CD14-positive monocyte (primary cell): ENCODE data around the gene OSMR. TPM values are rescaled to one million over a fixed set of nuclear protein-coding genes. Genes with fewer than 3 reads are reported as not detected.

Source experiments
- DNase-seq, 3 donors: peaks; one replicate each; pipeline ENCODE4 v3.0.0-alpha.2; 2011 to 2022
- H2AFZ ChIP-seq: 2 replicates; pipeline ENCODE4 v1.6.0; 2012; ENCODE audit warnings: mild to moderate bottlenecking, low read depth, low read length, inconsistent platforms; ENCODE audit not compliant: insufficient read depth, poor library complexity, severe bottlenecking
- H3K27ac ChIP-seq, 2 donors: 1 replicate in 1 of 2; 2 replicates in 1 of 2; pipeline ENCODE4 v1.5.1; 2012 to 2013; ENCODE audit warnings: low read length in 2 of 2, control low read depth in 1 of 2, inconsistent platforms in 1 of 2, low read depth in 1 of 2, mild to moderate bottlenecking in 1 of 2
- H3K27me3 ChIP-seq, 2 donors: one replicate each; pipeline versions ENCODE4 v1.6.0 to v1.6.1; 2011 to 2013; ENCODE audit warnings: low read length in 2 of 2; ENCODE audit not compliant: control insufficient read depth in 2 of 2, insufficient read depth in 2 of 2
- H3K36me3 ChIP-seq, 2 donors: replicated peaks in 1 of 2; 1 replicate in 1 of 2; 2 replicates in 1 of 2; pipeline versions ENCODE4 v1.5.1 to v1.6.1; 2012 to 2013; ENCODE audit warnings: low read length in 2 of 2, control low read depth in 1 of 2, inconsistent platforms in 1 of 2, mild to moderate bottlenecking in 1 of 2; ENCODE audit not compliant: insufficient read depth in 2 of 2, control insufficient read depth in 1 of 2
- H3K4me1 ChIP-seq, 2 donors: 1 replicate in 1 of 2; 2 replicates in 1 of 2; pipeline versions ENCODE4 v1.5.1 to v1.6.1; 2012 to 2013; ENCODE audit warnings: low read length in 2 of 2, control low read depth in 1 of 2, inconsistent platforms in 1 of 2, mild to moderate bottlenecking in 1 of 2, moderate library complexity in 1 of 2; ENCODE audit not compliant: insufficient read depth in 2 of 2, control insufficient read depth in 1 of 2
- H3K4me2 ChIP-seq: replicated peaks from 2 replicates; pipeline ENCODE3; 2012; ENCODE audit warnings: low read length, moderate library complexity, mild to moderate bottlenecking; ENCODE audit not compliant: poor library complexity, severe bottlenecking; ENCODE audit errors: extremely low read depth
- H3K4me3 ChIP-seq, 3 experiments: fragments of 200-600 bp in 1 of 3; sonication (generic) in 1 of 3; replicated peaks in 1 of 3; 1 replicate in 2 of 3; 2 replicates in 1 of 3; pipeline ENCODE4 v1.5.1; 2011 to 2013; ENCODE audit warnings: low read length in 3 of 3, mild to moderate bottlenecking in 3 of 3, control low read depth in 2 of 3, low read depth in 2 of 3, inconsistent platforms in 1 of 3, moderate library complexity in 1 of 3
- H3K79me2 ChIP-seq: 2 replicates; pipeline ENCODE4 v1.6.0; 2012; ENCODE audit warnings: mild to moderate bottlenecking, control low read depth, inconsistent platforms, low read length, moderate library complexity; ENCODE audit not compliant: insufficient read depth
- H3K9ac ChIP-seq: 2 replicates; pipeline ENCODE4 v1.6.0; 2017; ENCODE audit warnings: low read length, mild to moderate bottlenecking; ENCODE audit not compliant: insufficient read depth, poor library complexity, severe bottlenecking
- H3K9me3 ChIP-seq, 2 donors: replicated peaks in 1 of 2; 1 replicate in 1 of 2; 2 replicates in 1 of 2; pipeline versions ENCODE4 v1.5.1 to v1.6.1; 2012 to 2013; ENCODE audit warnings: low read length in 2 of 2, control low read depth in 1 of 2; ENCODE audit not compliant: control insufficient read depth in 1 of 2, insufficient read depth in 1 of 2
- H4K20me1 ChIP-seq: 2 replicates; pipeline ENCODE4 v1.6.0; 2012; ENCODE audit warnings: mild to moderate bottlenecking, low read length, control low read depth, moderate library complexity; ENCODE audit not compliant: insufficient read depth
- H3K27ac Mint-ChIP-seq, 7 donors: one replicate each; pipeline ENCODE4 v1.8.0; 2020; ENCODE audit warnings: mild to moderate bottlenecking in 7 of 7, mixed read lengths in 7 of 7, moderate library complexity in 6 of 7, inconsistent platforms in 2 of 7
- H3K27me3 Mint-ChIP-seq, 3 donors: one replicate each; pipeline ENCODE4 v1.8.0; 2021 to 2022; ENCODE audit warnings: low read depth in 3 of 3, mild to moderate bottlenecking in 3 of 3, mixed read lengths in 3 of 3, moderate library complexity in 3 of 3, inconsistent platforms in 1 of 3
- H3K36me3 Mint-ChIP-seq, 2 donors: one replicate each; pipeline ENCODE4 v1.8.0; 2020; ENCODE audit warnings: mixed read lengths in 2 of 2, inconsistent platforms in 1 of 2, mild to moderate bottlenecking in 1 of 2
- H3K4me1 Mint-ChIP-seq: one replicate; pipeline ENCODE4 v1.8.0; 2020; ENCODE audit warnings: mild to moderate bottlenecking, mixed read lengths
- H3K4me3 Mint-ChIP-seq, 2 donors: one replicate each; pipeline ENCODE4 v1.8.0; 2020; ENCODE audit warnings: mild to moderate bottlenecking in 2 of 2, mixed read lengths in 2 of 2, moderate library complexity in 1 of 2
- H3K9me3 Mint-ChIP-seq, 7 donors: one replicate each; pipeline ENCODE4 v1.8.0; 2020 to 2022; ENCODE audit warnings: mixed read lengths in 7 of 7, mild to moderate bottlenecking in 6 of 7, moderate library complexity in 6 of 7, inconsistent platforms in 2 of 7
- WGBS: methylation state at CpG from one replicate; pipeline ENCODE4 v1.1.5; 2013; ENCODE audit warnings: missing lambda C conversion rate; ENCODE audit not compliant: insufficient coverage; 5-methylcytosine and 5-hydroxymethylcytosine counted together
- intact Hi-C, 2 donors: fragments of 100-400 bp; cut with micrococcal nuclease; formaldehyde crosslinking; loops; one replicate each; pipeline versions ENCODE4 v1.15.0 to v1.15.1; 2023
- polyA plus RNA-seq, 3 donors: library from polyadenylated mRNA; depleted of rRNA in 1 of 3; unstranded in 2 of 3; stranded (reverse) in 1 of 3; fragments of 300-500 nt in 2 of 3; fragments of >200 nt in 1 of 3; fragmentation: Illumina TruSeq in 2 of 3; gene quantifications; 1 replicate in 2 of 3; 2 replicates in 1 of 3; pipeline ENCODE4 v1.2.3, GENCODE V29; 2012 to 2021
- TF ChIP-seq, protein P1 (sequence below): fragments of 200-600 bp; IDR thresholded peaks from one replicate; pipeline ENCODE4 v1.8.0; 2022; ENCODE audit warnings: antibody characterized with exemption, mild to moderate bottlenecking

Gene OSMR
- polyA plus RNA-seq, 3 donors = not detected

GRCh38 chr5:38853753-38854470 is 8.1 kb downstream of the OSMR start:
- TF ChIP-seq, protein P1, sequence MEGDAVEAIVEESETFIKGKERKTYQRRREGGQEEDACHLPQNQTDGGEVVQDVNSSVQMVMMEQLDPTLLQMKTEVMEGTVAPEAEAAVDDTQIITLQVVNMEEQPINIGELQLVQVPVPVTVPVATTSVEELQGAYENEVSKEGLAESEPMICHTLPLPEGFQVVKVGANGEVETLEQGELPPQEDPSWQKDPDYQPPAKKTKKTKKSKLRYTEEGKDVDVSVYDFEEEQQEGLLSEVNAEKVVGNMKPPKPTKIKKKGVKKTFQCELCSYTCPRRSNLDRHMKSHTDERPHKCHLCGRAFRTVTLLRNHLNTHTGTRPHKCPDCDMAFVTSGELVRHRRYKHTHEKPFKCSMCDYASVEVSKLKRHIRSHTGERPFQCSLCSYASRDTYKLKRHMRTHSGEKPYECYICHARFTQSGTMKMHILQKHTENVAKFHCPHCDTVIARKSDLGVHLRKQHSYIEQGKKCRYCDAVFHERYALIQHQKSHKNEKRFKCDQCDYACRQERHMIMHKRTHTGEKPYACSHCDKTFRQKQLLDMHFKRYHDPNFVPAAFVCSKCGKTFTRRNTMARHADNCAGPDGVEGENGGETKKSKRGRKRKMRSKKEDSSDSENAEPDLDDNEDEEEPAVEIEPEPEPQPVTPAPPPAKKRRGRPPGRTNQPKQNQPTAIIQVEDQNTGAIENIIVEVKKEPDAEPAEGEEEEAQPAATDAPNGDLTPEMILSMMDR = no peak
- H3K79me2 ChIP-seq = no peaks in the 10 kb centered on the region
- H3K27ac Mint-ChIP-seq = no peak overlapping the region
- H3K9me3 ChIP-seq = peaks cover 0 to 14% of the 10 kb centered on the region in 2 donors
- no peaks in the 10 kb centered on the region for H3K4me1 Mint-ChIP-seq
- H2AFZ ChIP-seq = no peak overlapping the region
- no peaks in the 10 kb centered on the region for H3K4me1 ChIP-seq
- 100% methylated on average over 1 of the region's 6 CpGs for WGBS
- H3K27me3 ChIP-seq = peaks cover 2 to 7% of the 10 kb centered on the region in 2 donors
- no peak overlapping the region for H3K4me2 ChIP-seq
- H3K9me3 Mint-ChIP-seq = peaks cover 2 to 19% (median 11%) of the 10 kb centered on the region in 7 donors
- intact Hi-C loops = no loop called here
- no peak overlapping the region for H3K4me3 ChIP-seq
- DNase-seq = no peak
- H3K27me3 Mint-ChIP-seq = peaks cover 6 to 22% (median 12%) of the 10 kb centered on the region in 3 donors
- H3K27ac ChIP-seq = no peak overlapping the region
- H3K9ac ChIP-seq = no peak overlapping the region
- H3K4me3 Mint-ChIP-seq = no peak overlapping the region
- H3K36me3 ChIP-seq = no peaks in the 10 kb centered on the region
- no peaks in the 10 kb centered on the region for H4K20me1 ChIP-seq
- H3K36me3 Mint-ChIP-seq = no peaks in the 10 kb centered on the region

GRCh38 chr5:38854907-38855306 is 9.1 kb downstream of the OSMR start:
- H3K27me3 Mint-ChIP-seq = peaks cover 3 to 18% (median 11%) of the 10 kb centered on the region in 3 donors

More at GRCh38 chr5:38854907-38855306, 9.1 kb downstream of the OSMR start:
- H3K4me2 ChIP-seq = no peak overlapping the region
- no peak overlapping the region for H3K27ac ChIP-seq
- peaks cover 2 to 18% (median 11%) of the 10 kb centered on the region in 7 donors for H3K9me3 Mint-ChIP-seq
- no peaks in the 10 kb centered on the region for H3K36me3 ChIP-seq
- H3K36me3 Mint-ChIP-seq = no peaks in the 10 kb centered on the region
- H3K9me3 ChIP-seq = peaks cover 0 to 14% of the 10 kb centered on the region in 2 donors
- H3K9ac ChIP-seq = no peak overlapping the region
- no peaks in the 10 kb centered on the region for H4K20me1 ChIP-seq
- no peak overlapping the region for H3K27ac Mint-ChIP-seq
- H2AFZ ChIP-seq = no peak overlapping the region
- no peak overlapping the region for H3K4me3 Mint-ChIP-seq
- H3K4me3 ChIP-seq = no peak overlapping the region
- no peak for DNase-seq
- 90% methylated on average over 6 of the region's 7 CpGs for WGBS
- no peaks in the 10 kb centered on the region for H3K4me1 Mint-ChIP-seq
- intact Hi-C loops = no loop called here
- TF ChIP-seq, protein P1 = no peak
- no peaks in the 10 kb centered on the region for H3K79me2 ChIP-seq
- peaks cover 0 to 7% of the 10 kb centered on the region in 2 donors for H3K27me3 ChIP-seq
- H3K4me1 ChIP-seq = no peaks in the 10 kb centered on the region
